ENCODE measurements around the gene ZDHHC23.

DNA sequence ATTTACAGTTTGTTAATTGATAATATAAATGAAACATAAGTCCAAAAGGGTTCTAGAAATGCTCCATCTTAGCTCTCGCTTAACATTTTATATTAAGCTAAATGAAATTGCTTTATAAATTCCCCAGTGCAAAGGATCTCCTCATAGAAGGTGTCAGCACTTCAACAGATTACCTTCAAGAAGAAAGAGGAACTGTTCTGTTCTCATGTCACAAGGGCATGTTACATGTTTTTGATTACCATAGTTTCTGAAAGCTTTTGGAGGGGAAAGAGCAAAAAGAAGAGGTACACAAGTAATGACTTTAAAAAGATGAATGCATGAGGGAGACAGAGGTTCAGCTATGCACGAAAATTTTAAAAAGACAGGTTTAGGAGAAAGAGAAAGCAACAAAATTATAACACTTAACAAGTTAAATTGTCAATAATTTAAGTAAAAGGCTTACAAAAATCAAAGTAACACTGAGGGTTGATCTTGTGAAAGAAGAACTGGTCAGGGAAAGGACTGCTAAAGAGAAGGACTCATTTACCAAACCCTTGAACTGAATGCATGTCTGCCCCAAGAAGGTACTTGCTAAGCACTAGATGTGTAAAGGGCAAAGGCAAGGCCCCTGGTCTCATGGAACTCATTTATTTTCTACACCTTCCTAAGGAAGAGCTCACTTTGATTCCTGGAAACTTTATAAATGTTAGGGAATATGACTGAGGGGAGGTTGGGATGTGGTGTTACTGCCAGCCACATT lies 63.4 kb downstream of the ZDHHC23 start:
- TF ChIP-seq, protein P1, sequence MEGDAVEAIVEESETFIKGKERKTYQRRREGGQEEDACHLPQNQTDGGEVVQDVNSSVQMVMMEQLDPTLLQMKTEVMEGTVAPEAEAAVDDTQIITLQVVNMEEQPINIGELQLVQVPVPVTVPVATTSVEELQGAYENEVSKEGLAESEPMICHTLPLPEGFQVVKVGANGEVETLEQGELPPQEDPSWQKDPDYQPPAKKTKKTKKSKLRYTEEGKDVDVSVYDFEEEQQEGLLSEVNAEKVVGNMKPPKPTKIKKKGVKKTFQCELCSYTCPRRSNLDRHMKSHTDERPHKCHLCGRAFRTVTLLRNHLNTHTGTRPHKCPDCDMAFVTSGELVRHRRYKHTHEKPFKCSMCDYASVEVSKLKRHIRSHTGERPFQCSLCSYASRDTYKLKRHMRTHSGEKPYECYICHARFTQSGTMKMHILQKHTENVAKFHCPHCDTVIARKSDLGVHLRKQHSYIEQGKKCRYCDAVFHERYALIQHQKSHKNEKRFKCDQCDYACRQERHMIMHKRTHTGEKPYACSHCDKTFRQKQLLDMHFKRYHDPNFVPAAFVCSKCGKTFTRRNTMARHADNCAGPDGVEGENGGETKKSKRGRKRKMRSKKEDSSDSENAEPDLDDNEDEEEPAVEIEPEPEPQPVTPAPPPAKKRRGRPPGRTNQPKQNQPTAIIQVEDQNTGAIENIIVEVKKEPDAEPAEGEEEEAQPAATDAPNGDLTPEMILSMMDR (IDR thresholded peaks at IDR 0.05 in 4 of 5, conservative IDR thresholded peaks at IDR 0.05 in 1 of 5) = no peak
- TF ChIP-seq POLR2A (IDR thresholded peaks at IDR 0.05) = no peak

Measured in gastrocnemius medialis (tissue), 4 donors.